SH-SY5Y (cell line): ENCODE data around the gene ADAMTS10.
A peak's percentile ranks its signal among the peaks of the same experiment; 100 is the strongest.

Experiments
- GATA2 ChIP-seq: IDR thresholded peaks from 2 replicates; pipeline ENCODE4 v1.6.1; 2011; ENCODE audit warnings: mild to moderate bottlenecking, low read depth, low read length
- GATA3 ChIP-seq: IDR thresholded peaks from 2 replicates; pipeline ENCODE4 v1.6.1; 2011; ENCODE audit warnings: low read depth, mild to moderate bottlenecking, low read length, moderate library complexity

The ADAMTS10 gene

DNA sequence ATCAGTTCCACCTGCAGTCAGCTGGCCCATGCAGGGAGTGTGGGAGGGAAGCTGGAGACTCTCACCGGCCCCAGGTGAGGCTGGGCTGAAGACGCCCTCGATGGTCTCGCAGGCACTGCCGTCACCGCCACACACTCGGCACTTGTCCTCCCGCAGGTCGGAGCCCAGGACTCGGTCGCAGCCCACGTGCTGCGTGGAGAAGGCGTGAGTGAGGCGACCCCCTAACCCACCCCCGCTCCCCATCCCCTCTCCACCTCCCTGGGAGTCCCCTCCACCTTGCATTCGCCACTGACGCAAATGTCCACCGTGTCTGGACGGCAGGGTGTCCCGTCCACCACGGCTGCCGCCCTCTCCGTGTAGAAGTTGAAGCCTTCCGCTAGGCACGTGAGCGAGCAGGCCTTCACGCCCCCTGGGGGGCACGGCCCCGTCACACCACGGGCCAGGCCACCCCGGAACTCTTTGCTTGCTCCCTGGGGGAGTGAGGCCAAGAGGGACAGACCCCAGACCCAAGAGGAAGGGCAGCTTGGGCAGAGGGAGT, 21.3 kb downstream of the ADAMTS10 start:
- TF ChIP-seq GATA2 (no peak), GATA3 (no peak)

DNA sequence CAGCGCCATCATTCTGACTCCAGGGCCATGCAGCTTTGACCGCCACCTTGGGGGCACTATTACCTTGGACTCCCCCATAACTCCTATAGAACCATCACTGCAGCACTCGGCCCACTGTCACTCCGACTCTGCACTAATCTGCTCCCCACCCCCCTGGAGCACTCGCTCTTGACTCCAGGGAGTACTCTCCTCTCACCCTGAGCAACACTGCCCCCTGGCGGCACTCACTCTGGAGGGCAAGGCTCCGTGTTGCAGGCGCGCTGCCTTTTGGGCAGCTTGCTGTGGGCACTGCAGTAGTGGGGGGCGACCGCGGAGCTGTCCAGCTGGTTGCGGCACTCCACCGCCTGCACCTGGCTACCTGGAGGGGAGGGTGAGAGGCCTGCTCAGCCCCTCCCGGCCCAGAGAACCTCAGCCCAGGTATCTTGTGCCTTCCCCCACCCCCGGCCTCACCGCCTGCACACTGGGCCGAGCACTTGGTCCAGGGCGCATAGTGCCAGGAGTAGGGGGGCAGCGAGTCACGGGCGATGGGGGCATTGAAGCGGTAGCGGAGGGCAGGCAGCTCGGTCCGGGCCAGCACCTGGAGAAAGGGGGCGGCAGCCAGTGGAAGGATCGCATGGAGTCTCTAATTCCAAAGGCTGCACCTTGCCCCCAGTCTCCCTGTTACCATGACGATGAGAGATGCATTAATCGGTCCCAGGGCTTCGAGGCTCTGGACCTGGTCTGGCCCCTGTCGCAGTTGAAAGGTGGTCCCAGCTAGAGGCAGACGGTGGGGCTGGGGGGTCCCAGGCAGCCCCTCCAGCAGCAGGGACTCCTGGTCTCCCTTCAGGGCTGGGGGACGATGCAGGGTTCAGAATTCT, 24.4 kb downstream of the ADAMTS10 start:
- TF ChIP-seq GATA3, result no peak
- TF ChIP-seq GATA2, result no peak

DNA sequence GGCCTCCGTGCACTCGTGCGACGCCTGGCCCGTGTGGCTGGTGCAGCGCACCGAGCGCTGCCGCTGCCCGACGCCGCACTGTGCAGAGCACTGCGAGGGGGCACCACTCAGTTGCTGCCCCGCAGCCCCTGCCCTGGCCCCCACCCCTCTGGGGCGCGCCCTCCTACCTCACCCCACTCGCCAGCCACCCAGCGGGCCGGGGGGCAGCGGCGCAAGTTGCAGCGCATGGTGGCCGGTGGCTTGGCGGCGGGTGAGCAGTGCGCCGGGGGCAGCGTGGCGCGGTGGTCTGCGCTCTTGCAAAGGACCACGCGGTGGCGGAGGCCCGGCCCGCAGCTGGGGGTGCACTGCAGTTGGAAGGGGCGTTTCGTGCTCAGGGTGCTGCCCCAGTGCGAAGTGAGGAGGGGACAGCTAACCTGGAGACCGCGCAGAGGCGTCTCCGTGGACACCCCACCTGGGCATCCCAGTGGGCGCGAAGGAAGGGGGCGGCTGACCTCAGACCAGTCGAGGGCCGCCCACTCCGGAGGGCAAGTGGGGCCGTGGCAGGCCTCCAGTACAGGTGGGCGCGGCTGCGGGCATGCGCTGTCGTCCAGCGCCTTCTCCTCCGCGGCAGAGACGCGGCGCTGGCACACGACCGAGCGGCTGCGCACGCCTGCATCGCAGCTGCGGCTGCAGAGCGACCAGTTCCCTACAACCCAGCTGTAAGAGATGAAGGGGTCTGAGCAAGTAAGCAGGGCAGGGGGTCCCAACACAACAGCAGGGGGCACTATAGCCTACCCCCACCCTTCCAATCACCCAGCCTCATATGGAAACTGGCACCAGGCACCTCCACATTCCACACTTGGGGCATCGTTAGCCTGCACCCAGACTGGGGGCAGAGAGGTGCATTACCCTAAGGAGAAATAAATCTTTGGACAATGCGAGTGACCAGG, 25.3 kb downstream of the ADAMTS10 start:
- TF ChIP-seq GATA3 (no peak), GATA2 (no peak)

DNA sequence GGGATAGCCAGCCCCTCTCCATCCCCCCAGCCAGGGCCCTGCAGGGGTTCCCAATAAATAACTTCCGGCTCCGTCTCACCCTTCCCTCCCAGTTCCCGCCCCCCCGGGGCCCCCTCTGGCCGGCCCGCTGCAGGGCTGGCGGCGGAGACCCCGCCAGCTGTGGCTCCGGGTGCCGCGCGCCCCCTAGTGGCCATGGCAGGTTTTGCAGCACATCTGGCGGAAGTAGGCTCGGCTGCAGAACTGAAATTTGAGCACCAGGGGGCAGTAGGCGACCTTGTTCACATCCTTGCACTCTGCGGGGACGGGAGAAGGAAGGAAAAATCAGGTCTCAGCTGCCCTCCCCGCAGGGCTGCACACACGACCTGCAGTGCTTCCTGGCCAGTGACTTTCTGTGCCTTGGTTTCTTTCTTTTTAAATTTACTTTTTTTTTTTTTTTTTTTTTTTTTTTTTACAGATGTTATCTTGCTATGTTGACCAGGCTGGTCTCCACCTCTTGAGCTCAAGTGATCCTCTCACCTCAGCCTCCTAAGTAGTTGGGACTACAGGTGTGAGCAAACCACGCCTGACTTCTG, 29.7 kb downstream of the ADAMTS10 start:
- no peak for TF ChIP-seq GATA3
- TF ChIP-seq GATA2, result peak; percentile 62; the same call in 1 of the 2 replicates

DNA sequence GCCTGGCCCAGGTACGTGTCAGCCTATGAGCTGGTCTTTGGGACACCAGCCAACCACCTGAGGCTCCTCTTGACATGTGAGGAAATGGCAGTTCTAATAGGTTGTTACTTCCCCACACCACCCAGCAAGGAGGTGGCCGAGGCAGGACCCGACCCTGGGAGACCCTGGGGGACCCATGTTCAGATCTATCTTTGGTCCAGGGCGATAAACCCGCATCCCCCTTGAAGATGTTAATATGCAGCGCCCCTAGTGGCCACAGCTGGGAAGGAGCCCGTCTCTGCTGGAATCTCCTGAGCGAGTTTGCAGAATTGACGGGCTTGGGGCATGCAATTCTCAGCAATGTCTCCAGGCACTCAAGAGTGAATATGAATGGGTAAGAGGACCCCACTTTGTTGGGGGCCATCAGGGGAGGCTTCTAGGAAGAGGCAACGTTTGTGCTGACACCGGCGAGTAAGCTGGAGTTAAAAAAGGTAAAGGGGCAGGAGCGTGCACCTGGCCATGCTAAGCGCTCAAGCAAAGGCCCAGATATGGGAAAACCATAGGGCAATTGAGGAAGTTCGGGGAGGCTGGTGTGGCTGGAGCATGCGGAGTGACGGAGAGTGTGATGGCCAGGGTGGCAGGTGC, 31.8 kb downstream of the ADAMTS10 start:
- TF ChIP-seq GATA2 (no peak), GATA3 (no peak)

DNA sequence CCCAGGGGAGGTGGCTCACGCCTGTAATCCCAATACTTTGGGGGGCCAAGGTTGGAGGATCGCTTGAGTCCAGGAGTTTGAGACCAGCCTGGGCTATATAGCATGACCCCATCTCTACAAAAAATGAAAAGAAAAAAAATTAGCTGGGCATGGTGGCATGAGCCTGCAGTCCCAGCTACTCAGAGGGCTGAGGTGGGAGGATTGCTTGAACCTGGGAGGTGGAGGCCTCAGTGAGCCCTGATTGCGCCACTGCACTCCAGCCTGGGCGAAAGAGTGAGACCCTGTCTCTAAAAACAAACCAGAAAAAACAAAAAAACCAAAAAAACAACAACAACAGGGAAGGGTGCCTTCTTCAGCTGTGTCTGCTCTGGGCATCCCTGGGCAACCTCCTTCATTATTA, 32.8 kb downstream of the ADAMTS10 start:
- TF ChIP-seq GATA3 (no peak), GATA2 (no peak)

DNA sequence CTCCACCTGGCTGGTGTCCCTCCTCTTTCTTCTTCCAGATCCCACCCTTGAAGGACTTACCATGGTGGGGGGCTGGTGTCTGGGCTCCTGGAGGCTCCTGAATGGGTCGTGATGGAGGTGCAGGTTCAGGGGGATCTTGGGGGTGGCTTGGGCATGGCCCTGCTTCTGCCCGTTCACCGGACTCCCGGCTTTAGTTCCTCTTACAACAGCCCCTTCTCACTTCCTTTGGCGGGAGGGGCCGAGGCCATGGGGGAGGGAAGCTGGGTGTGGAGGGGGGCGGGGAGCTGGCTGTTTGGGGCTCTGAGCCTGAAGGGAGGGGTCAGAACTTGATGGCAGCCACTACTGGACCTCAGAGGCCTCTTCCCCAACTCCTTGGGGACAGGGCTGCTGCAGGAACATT, 33.3 kb downstream of the ADAMTS10 start, which contains the start of gene MYO1F:
MYO1F (minus strand) TSS at position 196 of the 400 bp plus-strand sequence; CDS start at position 63, 133 bp downstream.
- TF ChIP-seq GATA2 (no peak), GATA3 (no peak)

DNA sequence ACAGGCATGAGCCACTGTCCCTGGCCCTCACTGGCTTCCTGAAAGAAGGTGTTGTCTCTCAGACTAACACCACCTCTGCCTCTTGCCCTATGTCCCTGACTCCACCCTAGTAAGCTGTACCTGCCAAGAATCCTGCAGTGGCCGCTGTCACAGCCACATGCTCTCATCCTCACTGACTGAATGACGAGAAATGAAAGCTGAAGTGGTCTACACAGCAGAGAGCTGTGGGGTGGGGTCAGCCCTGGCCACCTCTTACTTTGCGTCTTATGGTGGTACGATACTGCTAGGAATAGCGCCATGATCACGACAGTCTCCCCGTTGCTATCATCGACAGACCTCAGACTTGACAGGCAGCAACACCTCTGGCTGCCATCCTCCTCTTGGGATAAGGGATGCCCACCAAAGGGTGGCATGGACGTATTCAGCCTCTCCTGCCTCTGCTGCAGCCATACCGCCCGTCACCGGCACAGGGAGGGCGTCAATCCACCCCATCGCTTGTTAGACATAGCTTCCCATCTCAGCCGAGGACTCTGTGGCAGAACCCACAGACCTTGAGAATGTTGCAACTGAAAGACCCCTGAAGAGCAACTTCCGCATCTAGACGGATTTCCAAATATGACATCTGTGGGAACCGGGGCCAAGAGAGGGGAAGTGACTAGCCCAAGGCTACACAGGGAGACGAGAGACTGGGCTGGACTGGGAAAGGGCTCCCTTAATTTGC, 34.1 kb downstream of the ADAMTS10 start:
- TF ChIP-seq GATA3, result no peak
- no peak for TF ChIP-seq GATA2

DNA sequence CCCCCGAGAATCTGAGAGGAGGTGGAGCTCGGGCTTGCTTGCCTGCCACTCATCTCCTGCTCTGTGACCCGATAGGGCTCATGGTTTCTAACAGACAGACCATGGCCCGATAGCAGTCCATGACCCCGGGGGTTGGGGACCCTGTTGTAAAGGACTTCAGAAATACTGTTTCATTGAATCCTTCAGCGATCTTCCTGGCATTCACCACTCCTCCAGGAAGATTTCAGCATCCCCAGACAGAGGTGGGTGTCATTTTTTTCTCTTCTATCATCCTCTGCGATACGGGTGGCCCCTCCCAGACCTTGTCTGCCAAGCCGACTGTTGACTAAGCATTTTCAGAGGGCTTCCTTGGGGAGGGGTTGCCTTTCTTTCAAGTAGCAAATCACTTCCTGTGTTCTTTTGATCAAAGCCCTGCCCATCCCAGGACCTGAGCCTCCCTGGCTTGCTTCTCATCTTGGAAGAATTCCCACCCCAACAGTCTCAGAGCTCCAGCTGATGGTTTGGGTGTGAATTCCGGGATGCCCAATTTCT, 35.0 kb downstream of the ADAMTS10 start:
- TF ChIP-seq GATA2, result no peak

DNA sequence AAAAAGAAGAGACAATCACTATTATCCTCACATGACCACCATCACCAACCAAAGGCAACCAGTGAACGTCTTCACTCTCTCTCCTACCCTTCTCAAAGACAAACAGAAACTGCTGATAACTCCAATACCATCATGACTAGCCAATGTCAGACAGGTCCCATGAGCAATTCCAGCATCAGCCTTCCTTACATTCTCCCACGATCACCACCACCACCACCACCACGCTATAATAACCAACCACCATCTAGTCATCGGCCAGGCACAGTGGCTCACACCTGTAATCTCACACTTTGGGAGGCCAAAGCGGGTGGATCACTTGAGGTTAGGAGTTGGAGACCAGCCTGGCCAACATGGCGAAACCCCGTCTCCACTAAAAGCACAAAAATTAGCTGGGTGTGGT, 37.2 kb downstream of the ADAMTS10 start:
- no peak for TF ChIP-seq GATA2
- TF ChIP-seq GATA3, result no peak

DNA sequence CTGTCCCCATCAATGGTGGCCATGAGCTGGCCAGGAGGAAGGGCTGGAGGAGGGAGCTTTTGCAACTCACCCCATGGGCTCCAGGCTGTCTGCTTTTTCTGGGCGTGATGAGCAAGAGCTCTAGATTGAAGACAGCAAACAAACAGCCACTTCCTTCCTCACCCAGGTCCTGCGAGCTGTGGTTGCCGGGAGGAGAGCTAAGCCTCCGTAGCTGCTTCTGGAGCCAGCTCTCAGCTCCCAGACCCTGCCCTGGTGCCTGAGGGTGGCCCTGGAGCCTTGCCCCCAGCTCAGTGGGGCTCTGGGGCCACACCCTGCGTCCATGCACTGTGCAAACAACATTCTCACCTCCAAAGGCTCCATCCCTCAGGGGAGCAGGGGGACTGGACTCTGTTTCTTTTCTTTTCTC, 39.5 kb downstream of the ADAMTS10 start:
- TF ChIP-seq GATA3 (no peak), GATA2 (no peak)

DNA sequence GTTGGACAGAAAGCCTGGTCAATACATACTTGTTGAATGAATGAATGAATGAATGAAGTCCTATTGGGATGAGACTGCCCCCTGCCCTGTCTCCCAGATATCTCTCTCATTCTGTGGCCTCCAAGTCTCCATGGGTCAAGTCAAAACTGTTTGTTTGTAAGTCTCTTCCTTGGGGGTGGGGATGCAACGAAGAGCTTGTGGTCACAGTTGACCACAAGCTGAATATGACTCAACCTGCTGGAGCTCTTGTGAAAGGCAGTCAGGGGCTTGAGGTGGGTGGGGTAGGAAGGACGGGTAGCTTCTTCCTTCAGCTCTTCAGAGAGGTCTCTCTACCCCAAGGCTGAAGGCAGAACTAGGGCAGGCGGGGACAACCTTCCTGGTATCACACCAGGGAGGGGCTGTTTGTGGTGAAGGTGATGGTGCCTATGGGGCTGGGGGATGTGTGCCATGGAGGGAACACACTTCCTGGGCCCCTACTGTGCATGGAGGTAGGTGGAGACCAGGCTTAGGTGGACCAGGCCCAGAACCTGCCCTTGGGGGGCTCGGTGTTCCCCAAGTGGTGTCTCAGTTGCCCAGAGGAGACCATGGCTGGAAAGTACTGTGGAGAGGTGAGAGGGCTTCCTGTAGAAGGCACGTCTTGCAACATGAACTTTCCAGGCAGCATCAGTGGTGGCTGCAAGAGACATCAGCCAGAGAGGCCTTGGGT, 41.3 kb downstream of the ADAMTS10 start:
- no peak for TF ChIP-seq GATA3
- TF ChIP-seq GATA2, result no peak
